Left renal pelvis (tissue), 4 donors: ENCODE data around the gene LACRT. TPM values are rescaled to one million over a fixed set of nuclear protein-coding genes. Genes with fewer than 3 reads are reported as not detected.

Experiments
- polyA plus RNA-seq, 4 donors: library from polyadenylated mRNA; unstranded; fragments of 120-200 nt; gene quantifications; one replicate each; pipeline ENCODE4 v1.2.1, GENCODE V29; 2013; ENCODE audit not compliant: insufficient read length in 4 of 4

Gene LACRT
- polyA plus RNA-seq, 4 donors: not detected

Other genes with a start within 250 kb of the LACRT start
- gene ITGA5, start 215.6 kb downstream of the LACRT start, polyA plus RNA-seq: 10 to 100 TPM; 41.6 to 59.2 (median 46.7) TPM
- gene GTSF1, start 161.3 kb downstream of the LACRT start, polyA plus RNA-seq: under 1 TPM in 1 of 4 donors, not detected in 3; 0.11 TPM
- gene NCKAP1L, start 137.1 kb downstream of the LACRT start, polyA plus RNA-seq: 1 to 10 TPM; 3.1 to 8.9 (median 3.5) TPM
- 1 to 10 TPM; 5.1 to 9.5 (median 9.1) TPM for gene PDE1B, start 85.3 kb downstream of the LACRT start, polyA plus RNA-seq
- gene PPP1R1A, start 46.2 kb downstream of the LACRT start, polyA plus RNA-seq: 10 to 100 TPM in 3 of 4 donors, 1 to 10 TPM in 1; 4.3 to 54.6 (median 51.7) TPM
- gene DCD, start 13.5 kb upstream of the LACRT start, polyA plus RNA-seq: not detected
- gene MUCL1, start 219.6 kb upstream of the LACRT start, polyA plus RNA-seq: under 1 TPM in 1 of 4 donors, not detected in 3; 0.39 TPM